ENCODE measurements around the gene SMG6. TPM values are rescaled to one million over a fixed set of nuclear protein-coding genes. Genes with fewer than 3 reads are reported as not detected.

The SMG6 gene
- total RNA-seq, 1 donor: 42.7 TPM

- Histone ChIP-seq H3K27me3 (ENCODE audit: insufficient read depth, low read length) (no peaks in the 10 kb centered on the region), H2AFZ (ENCODE audit: low read length) (no peak overlapping the region), H3K4me3 (ENCODE audit: insufficient read depth, low read length) (no peak overlapping the region), H3K27ac (ENCODE audit: low read depth, low read length) (peak overlapping the region; percentile 59), H3K4me2 (ENCODE audit: insufficient read depth, low read length) (peak overlapping the region; percentile 16), H4K20me1 (ENCODE audit: insufficient read depth, low read length) (no peaks in the 10 kb centered on the region), H3K9me3 (ENCODE audit: low read depth, low read length) (no peaks in the 10 kb centered on the region), H3K36me3 (ENCODE audit: insufficient read depth, low read length) (peaks cover 2% of the 10 kb centered on the region), H3K4me1 (ENCODE audit: insufficient read depth, low read length) (peaks cover 19% of the 10 kb centered on the region), H3K79me2 (ENCODE audit: insufficient read depth, low read length) (peaks cover 2% of the 10 kb centered on the region)
- no peak for DNase-seq (ENCODE audit: insufficient read length, low spot score, missing footprints)
- TF ChIP-seq CTCF (IDR thresholded peaks at IDR 0.05; ENCODE audit: extremely low read depth, low read depth, low read length): no peak
Measured at GRCh38 chr17:2223617-2223927, 80.0 kb downstream of the SMG6 start.

- Histone ChIP-seq H2AFZ (ENCODE audit: low read length) (no peak overlapping the region), H3K27ac (ENCODE audit: low read depth, low read length) (peak overlapping the region; percentile 59), H3K9me3 (ENCODE audit: low read depth, low read length) (no peaks in the 10 kb centered on the region), H3K27me3 (ENCODE audit: insufficient read depth, low read length) (no peaks in the 10 kb centered on the region), H4K20me1 (ENCODE audit: insufficient read depth, low read length) (no peaks in the 10 kb centered on the region), H3K4me3 (ENCODE audit: insufficient read depth, low read length) (no peak overlapping the region), H3K79me2 (ENCODE audit: insufficient read depth, low read length) (peaks cover 5% of the 10 kb centered on the region), H3K36me3 (ENCODE audit: insufficient read depth, low read length) (peaks cover 4% of the 10 kb centered on the region), H3K4me1 (ENCODE audit: insufficient read depth, low read length) (peaks cover 19% of the 10 kb centered on the region), H3K4me2 (ENCODE audit: insufficient read depth, low read length) (peak overlapping the region; percentile 16)
- no peak for TF ChIP-seq CTCF (IDR thresholded peaks at IDR 0.05; ENCODE audit: extremely low read depth, low read depth, low read length)
- peak; percentile 60 for DNase-seq (ENCODE audit: insufficient read length, low spot score, missing footprints)
Measured at GRCh38 chr17:2222901-2223616, 80.5 kb downstream of the SMG6 start.

GRCh38 chr17:2222301-2222700, 81.3 kb downstream of the SMG6 start:
- peak; percentile 68 for DNase-seq (ENCODE audit: insufficient read length, low spot score, missing footprints)
- Histone ChIP-seq H3K4me3 (ENCODE audit: insufficient read depth, low read length) (no peak overlapping the region), H4K20me1 (ENCODE audit: insufficient read depth, low read length) (no peaks in the 10 kb centered on the region), H3K9me3 (ENCODE audit: low read depth, low read length) (no peaks in the 10 kb centered on the region), H3K79me2 (ENCODE audit: insufficient read depth, low read length) (peaks cover 9% of the 10 kb centered on the region), H3K36me3 (ENCODE audit: insufficient read depth, low read length) (peaks cover 4% of the 10 kb centered on the region), H3K27me3 (ENCODE audit: insufficient read depth, low read length) (no peaks in the 10 kb centered on the region), H3K4me2 (ENCODE audit: insufficient read depth, low read length) (no peak overlapping the region), H2AFZ (ENCODE audit: low read length) (no peak overlapping the region), H3K27ac (ENCODE audit: low read depth, low read length) (peak overlapping the region; percentile 59), H3K4me1 (ENCODE audit: insufficient read depth, low read length) (peaks cover 17% of the 10 kb centered on the region)
- no peak for TF ChIP-seq CTCF (IDR thresholded peaks at IDR 0.05; ENCODE audit: extremely low read depth, low read depth, low read length)

GRCh38 chr17:2218426-2218825, 85.2 kb downstream of the SMG6 start:
- DNase-seq (ENCODE audit: insufficient read length, low spot score, missing footprints): no peak
- H3K4me1 ChIP-seq (ENCODE audit: insufficient read depth, low read length): peaks cover 44% of the 10 kb centered on the region
- no peak for TF ChIP-seq CTCF (IDR thresholded peaks at IDR 0.05; ENCODE audit: extremely low read depth, low read depth, low read length)

More at GRCh38 chr17:2218426-2218825, 85.2 kb downstream of the SMG6 start:
- H3K4me3 ChIP-seq (ENCODE audit: insufficient read depth, low read length): no peak overlapping the region
- H3K36me3 ChIP-seq (ENCODE audit: insufficient read depth, low read length): peaks cover 4% of the 10 kb centered on the region
- H4K20me1 ChIP-seq (ENCODE audit: insufficient read depth, low read length): no peaks in the 10 kb centered on the region
- no peak overlapping the region for H3K4me2 ChIP-seq (ENCODE audit: insufficient read depth, low read length)
- H3K9me3 ChIP-seq (ENCODE audit: low read depth, low read length): no peaks in the 10 kb centered on the region
- peaks cover 9% of the 10 kb centered on the region for H3K79me2 ChIP-seq (ENCODE audit: insufficient read depth, low read length)
- no peak overlapping the region for H2AFZ ChIP-seq (ENCODE audit: low read length)
- H3K27ac ChIP-seq (ENCODE audit: low read depth, low read length): no peak overlapping the region
- no peaks in the 10 kb centered on the region for H3K27me3 ChIP-seq (ENCODE audit: insufficient read depth, low read length)

Data from osteoblast (primary cell).